Sigmoid colon (tissue), 7 donors: ENCODE results near the gene NOVA1. TPM values are rescaled to one million over a fixed set of nuclear protein-coding genes. Genes with fewer than 3 reads are reported as not detected.

Experiments
- DNase-seq: peaks from one replicate; pipeline ENCODE4 v3.0.0-alpha.2; 2019
- H3K27ac ChIP-seq, 4 donors: fragments of 200-600 bp; sonication (generic); one replicate each; pipeline ENCODE4 v1.5.1; 2016 to 2019; ENCODE audit warnings: mild to moderate bottlenecking in 1 of 4
- H3K27me3 ChIP-seq, 3 donors: fragments of 200-600 bp; sonication (generic); one replicate each; pipeline ENCODE4 v1.5.1; 2019; ENCODE audit warnings: mild to moderate bottlenecking in 1 of 3
- H3K36me3 ChIP-seq, 4 donors: fragments of 200-600 bp; sonication (generic); one replicate each; pipeline ENCODE4 v1.5.1; 2016 to 2019
- H3K4me1 ChIP-seq, 4 donors: fragments of 200-600 bp; sonication (generic); one replicate each; pipeline ENCODE4 v1.5.1; 2017 to 2019
- H3K4me3 ChIP-seq, 4 donors: fragments of 200-600 bp; sonication (generic); one replicate each; pipeline ENCODE4 v1.5.1; 2017 to 2019; ENCODE audit warnings: mild to moderate bottlenecking in 2 of 4, moderate library complexity in 1 of 4
- H3K9me3 ChIP-seq, 4 donors: fragments of 200-600 bp in 3 of 4; sonication (generic) in 3 of 4; one replicate each; pipeline versions ENCODE4 v1.5.1 to v1.6.1; 2013 to 2019
- EP300 ChIP-seq, 4 donors: sonication (generic); formaldehyde crosslinking; IDR thresholded peaks; one replicate each; pipeline ENCODE4 v1.6.1; 2017; ENCODE audit warnings: antibody characterized with exemption in 4 of 4
- POLR2A ChIP-seq, 2 donors: fragments of 450-650 bp; IDR thresholded peaks; one replicate each; pipeline ENCODE4 v1.6.1; 2016; ENCODE audit warnings: antibody characterized with exemption in 2 of 2, mild to moderate bottlenecking in 2 of 2, moderate library complexity in 2 of 2
- POLR2AphosphoS5 ChIP-seq, 4 donors: sonication (generic); formaldehyde crosslinking; IDR thresholded peaks; one replicate each; pipeline ENCODE4 v1.6.1; 2017; ENCODE audit warnings: antibody characterized with exemption in 4 of 4
- WGBS, 2 donors: extraction: QIAGEN DNeasy Blood & Tissue Kit; methylation state at CpG; one replicate each; pipeline ENCODE4 v1.1.7; 2013; 5-methylcytosine and 5-hydroxymethylcytosine counted together
- intact Hi-C: fragments of 100-400 bp; cut with DNase I; formaldehyde crosslinking; loops from one replicate; pipeline ENCODE4 v1.15.1; 2023
- polyA plus RNA-seq, 3 donors: library from polyadenylated mRNA; stranded (reverse); fragments of 200-250 nt; gene quantifications; one replicate each; pipeline ENCODE4 v1.2.3, GENCODE V29; 2013
- total RNA-seq, 4 donors: library from RNA; depleted of rRNA; stranded (reverse); fragments of >200 nt; gene quantifications; one replicate each; pipeline ENCODE4 v1.1.0, GENCODE V29; 2016
- TF ChIP-seq, protein P1 (sequence below), 4 experiments: fragments of 450-650 bp in 3 of 4; fragments of 200-600 bp in 1 of 4; IDR thresholded peaks; one replicate each; pipeline ENCODE4 v1.5.1; 2016 to 2019; ENCODE audit warnings: antibody characterized with exemption in 4 of 4, mild to moderate bottlenecking in 3 of 4, moderate library complexity in 2 of 4
- donor health status: healthy with polysubstance abuse.
- donor health status: Bipolar disorder and iron deficiency.
- donor health status: healthy.

Gene NOVA1
- total and polyA plus RNA-seq, 7 donors = 0.69 to 32.4 (median 8.7) TPM

DNA sequence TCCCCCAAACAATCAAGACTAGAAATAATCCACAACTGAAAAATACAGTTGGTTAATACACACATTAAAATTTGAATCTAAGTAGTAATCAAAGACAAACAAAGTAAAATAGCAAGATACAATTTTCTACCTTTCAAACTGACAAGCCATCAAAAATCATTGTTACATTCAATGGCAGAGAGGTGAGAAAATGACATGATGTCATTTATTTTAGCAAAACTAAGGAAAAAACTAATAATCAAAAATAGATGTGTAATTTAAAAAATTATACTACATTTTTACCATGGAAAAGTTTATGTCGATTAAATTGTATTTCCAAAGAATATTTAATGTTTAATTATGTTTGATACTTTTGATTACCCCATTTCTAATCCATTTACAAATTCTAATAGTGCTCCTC, 59.7 kb downstream of the NOVA1 start:
- no peak for DNase-seq
- H3K27me3 ChIP-seq = no peaks in the 10 kb centered on the region
- 86 to 90% methylated on average over 1 of the region's 1 CpG for WGBS, 2 donors
- intact Hi-C loops = no loop called here
- TF ChIP-seq POLR2AphosphoS5 (IDR thresholded peaks at IDR 0.05) (no peak), EP300 (IDR thresholded peaks at IDR 0.05) (no peak)
- TF ChIP-seq, protein P1, sequence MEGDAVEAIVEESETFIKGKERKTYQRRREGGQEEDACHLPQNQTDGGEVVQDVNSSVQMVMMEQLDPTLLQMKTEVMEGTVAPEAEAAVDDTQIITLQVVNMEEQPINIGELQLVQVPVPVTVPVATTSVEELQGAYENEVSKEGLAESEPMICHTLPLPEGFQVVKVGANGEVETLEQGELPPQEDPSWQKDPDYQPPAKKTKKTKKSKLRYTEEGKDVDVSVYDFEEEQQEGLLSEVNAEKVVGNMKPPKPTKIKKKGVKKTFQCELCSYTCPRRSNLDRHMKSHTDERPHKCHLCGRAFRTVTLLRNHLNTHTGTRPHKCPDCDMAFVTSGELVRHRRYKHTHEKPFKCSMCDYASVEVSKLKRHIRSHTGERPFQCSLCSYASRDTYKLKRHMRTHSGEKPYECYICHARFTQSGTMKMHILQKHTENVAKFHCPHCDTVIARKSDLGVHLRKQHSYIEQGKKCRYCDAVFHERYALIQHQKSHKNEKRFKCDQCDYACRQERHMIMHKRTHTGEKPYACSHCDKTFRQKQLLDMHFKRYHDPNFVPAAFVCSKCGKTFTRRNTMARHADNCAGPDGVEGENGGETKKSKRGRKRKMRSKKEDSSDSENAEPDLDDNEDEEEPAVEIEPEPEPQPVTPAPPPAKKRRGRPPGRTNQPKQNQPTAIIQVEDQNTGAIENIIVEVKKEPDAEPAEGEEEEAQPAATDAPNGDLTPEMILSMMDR (IDR thresholded peaks at IDR 0.05) = no peak
- no peaks in the 10 kb centered on the region for H3K4me1 ChIP-seq
- H3K36me3 ChIP-seq = no peaks in the 10 kb centered on the region
- no peak overlapping the region for H3K4me3 ChIP-seq
- no peaks in the 10 kb centered on the region for H3K9me3 ChIP-seq
- no peak overlapping the region for H3K27ac ChIP-seq

DNA sequence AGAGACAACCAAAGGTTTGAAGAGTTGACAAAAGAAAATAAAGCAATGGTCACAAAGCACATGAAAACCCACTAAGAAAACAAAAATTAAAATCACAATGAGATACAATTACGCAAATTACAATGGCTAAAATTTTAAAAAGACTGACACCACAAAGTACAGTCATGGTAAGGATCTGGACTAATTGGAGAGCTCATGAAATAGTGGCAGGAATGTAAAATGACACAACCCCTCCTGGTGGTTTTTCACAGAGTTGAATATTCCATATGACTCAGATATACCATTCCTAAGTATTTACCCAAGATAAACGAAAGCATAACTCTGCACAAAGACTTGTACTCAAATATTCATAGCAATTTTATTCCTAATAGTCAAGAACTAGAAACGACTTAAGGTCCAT, 65.9 kb downstream of the NOVA1 start:
- WGBS, 2 donors = 60 to 70% methylated on average over 3 of the region's 3 CpGs
- Histone ChIP-seq H3K4me3 (no peak overlapping the region), H3K9me3 (no peaks in the 10 kb centered on the region), H3K4me1 (peaks cover 0 to 18% (median 9%) of the 10 kb centered on the region in 4 donors), H3K36me3 (no peaks in the 10 kb centered on the region), H3K27me3 (no peaks in the 10 kb centered on the region), H3K27ac (no peak overlapping the region)
- no peak for TF ChIP-seq POLR2A (IDR thresholded peaks at IDR 0.05)
- TF ChIP-seq, protein P1 (IDR thresholded peaks at IDR 0.05) = no peak
- no peak for TF ChIP-seq POLR2AphosphoS5 (IDR thresholded peaks at IDR 0.05)
- TF ChIP-seq EP300 (IDR thresholded peaks at IDR 0.05) = no peak
- intact Hi-C loops = no loop called here
- DNase-seq = no peak

DNA sequence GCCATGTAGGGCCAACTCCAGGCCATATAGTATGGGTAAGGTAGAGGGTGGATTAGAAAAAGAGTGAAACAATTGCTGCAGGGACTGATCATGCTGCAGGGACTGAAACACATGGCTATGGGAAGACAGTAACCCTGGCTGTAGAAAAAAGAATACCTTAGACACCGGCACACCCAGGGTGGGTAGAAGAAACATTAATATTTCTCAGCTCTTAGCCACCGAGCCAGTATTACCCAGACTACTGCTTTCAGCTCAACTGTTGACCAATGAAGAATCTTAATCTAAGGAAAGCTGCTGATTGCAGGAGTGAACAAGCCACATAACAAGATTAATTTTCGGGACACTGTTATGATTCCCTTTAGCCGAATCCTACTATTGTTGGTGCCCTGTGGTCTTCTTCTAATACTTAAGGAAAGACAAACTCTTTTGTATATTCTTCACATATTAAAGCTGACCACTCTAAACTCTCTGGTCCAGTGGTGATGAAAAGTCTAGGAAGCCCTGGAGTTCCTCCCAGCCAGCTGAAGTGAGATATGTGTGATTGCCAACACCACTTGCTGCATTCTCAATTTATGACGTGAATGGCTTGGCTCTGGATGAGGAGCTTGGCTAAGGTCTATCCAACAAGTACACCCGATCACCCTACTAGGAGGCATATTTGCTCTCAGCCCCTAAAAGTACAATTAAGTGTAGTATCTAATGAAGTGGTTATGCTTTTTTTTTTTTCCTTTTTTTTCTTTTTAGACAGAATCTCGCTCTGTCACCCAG, 69.2 kb downstream of the NOVA1 start:
- H3K27ac ChIP-seq = peak overlapping the region in 3 of 4 donors; percentile 36 to 70 (median 50)

DNA sequence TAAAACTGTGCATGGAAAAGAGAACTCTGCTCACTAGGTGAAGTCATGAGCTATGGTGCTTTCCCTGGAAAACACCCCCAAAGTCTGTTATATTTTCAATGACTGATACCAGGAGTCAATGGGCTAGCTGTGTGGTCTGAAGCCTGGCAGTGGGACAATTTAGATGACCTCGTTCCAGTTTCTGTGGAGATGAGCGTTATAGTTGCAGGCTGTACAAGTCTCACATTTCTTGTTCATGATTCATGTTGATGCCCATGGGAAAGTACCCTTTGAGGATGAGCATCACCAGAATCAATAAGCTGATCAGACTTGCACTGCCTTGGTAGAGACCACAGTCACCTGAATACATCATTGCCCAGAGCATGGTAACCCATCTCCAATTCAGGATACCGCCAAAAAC, 70.7 kb downstream of the NOVA1 start:
- TF ChIP-seq, protein P1 (IDR thresholded peaks at IDR 0.05) = no peak
- no peak for TF ChIP-seq POLR2AphosphoS5 (IDR thresholded peaks at IDR 0.05)
- TF ChIP-seq EP300 (IDR thresholded peaks at IDR 0.05) = no peak
- intact Hi-C loops = loop anchor here (10.0 kb wide), 2 partner anchors 68 to 112 kb away; partner anchors contain the start of gene NOVA1
- DNase-seq = no peak
- 75 to 85% methylated on average over 3 of the region's 3 CpGs for WGBS, 2 donors
- no peaks in the 10 kb centered on the region for H3K27me3 ChIP-seq
- peaks cover 0 to 59% (median 35%) of the 10 kb centered on the region in 4 donors for H3K4me1 ChIP-seq
- H3K36me3 ChIP-seq = no peaks in the 10 kb centered on the region
- H3K27ac ChIP-seq = peak overlapping the region in 2 of 4 donors; percentile 50 to 70
- no peak overlapping the region for H3K4me3 ChIP-seq
- no peaks in the 10 kb centered on the region for H3K9me3 ChIP-seq

More for the DNA sequence above, 69.2 kb downstream of the NOVA1 start:
- TF ChIP-seq EP300 (IDR thresholded peaks at IDR 0.05) (no peak), POLR2AphosphoS5 (IDR thresholded peaks at IDR 0.05) (peak in 3 of 4 donors; percentile 38 to 46 (median 41))
- H3K4me3 ChIP-seq = no peak overlapping the region
- intact Hi-C loops = loop anchor here (10.0 kb wide), 2 partner anchors 66 to 114 kb away; partner anchors contain the start of gene NOVA1
- no peaks in the 10 kb centered on the region for H3K27me3 ChIP-seq
- 85 to 91% methylated on average over 7 of the region's 7 CpGs for WGBS, 2 donors
- peak; percentile 88 for DNase-seq
- no peaks in the 10 kb centered on the region for H3K36me3 ChIP-seq
- peaks cover 0 to 45% (median 24%) of the 10 kb centered on the region in 4 donors for H3K4me1 ChIP-seq
- H3K9me3 ChIP-seq = no peaks in the 10 kb centered on the region

DNA sequence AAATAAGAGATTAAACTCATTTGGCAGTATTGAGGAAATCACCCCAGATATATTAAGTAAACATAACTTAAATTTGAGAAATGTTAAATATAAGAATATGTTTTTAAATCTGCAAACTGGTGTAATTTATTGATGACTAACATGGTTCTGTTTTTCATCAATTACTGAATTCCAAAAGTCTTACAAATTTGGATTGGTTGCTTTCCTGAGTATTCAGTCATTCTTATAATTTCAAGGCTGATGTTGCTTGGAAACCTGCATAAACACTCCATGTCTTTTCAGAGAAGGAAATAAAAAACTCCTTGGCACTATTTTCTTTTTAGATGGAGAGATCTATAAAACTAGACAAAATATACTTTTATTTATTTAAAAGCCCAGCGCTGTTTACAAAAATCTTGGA, 71.7 kb downstream of the NOVA1 start:
- Histone ChIP-seq H3K4me3 (no peak overlapping the region), H3K27ac (peak overlapping the region in 2 of 4 donors; percentile 17 to 70), H3K36me3 (no peaks in the 10 kb centered on the region), H3K27me3 (no peaks in the 10 kb centered on the region), H3K9me3 (no peaks in the 10 kb centered on the region), H3K4me1 (peaks cover 0 to 59% (median 35%) of the 10 kb centered on the region in 4 donors)
- TF ChIP-seq EP300 (IDR thresholded peaks at IDR 0.05) (no peak), POLR2AphosphoS5 (IDR thresholded peaks at IDR 0.05) (peak in 2 of 4 donors; percentile 17 to 33), POLR2A (IDR thresholded peaks at IDR 0.05) (no peak)
- TF ChIP-seq, protein P1 (IDR thresholded peaks at IDR 0.05) = no peak
- intact Hi-C loops = loop anchor here (10.0 kb wide), 2 partner anchors 69 to 111 kb away; partner anchors contain the start of gene NOVA1
- WGBS, 2 donors = 88 to 97% methylated on average over 1 of the region's 1 CpG
- no peak for DNase-seq
